Panc1 (cell line): ENCODE data around the gene JUND. TPM values are rescaled to one million over a fixed set of nuclear protein-coding genes. Genes with fewer than 3 reads are reported as not detected.

Source experiments
- ATAC-seq: fragments of 200-7000 bp; cut with Tn5 transposase; 2 replicates; pipeline ENCODE4 v1.9.1; 2020; ENCODE audit warnings: mild to moderate bottlenecking, moderate library complexity
- BruUV-seq: library from RNA; stranded (reverse); fragments of 400-500 nt; replicated peaks from 2 replicates; lab custom pipeline; 2021; lab: Mats Ljungman, UMichigan
- CTCF ChIA-PET: fragments of 300-600 bp; sonication (Branson Sonifier 250); formaldehyde crosslinking; loops from one replicate; lab custom pipeline; 2022; ENCODE audit warnings: antibody characterized with exemption; lab: Charles Lee
- POLR2A ChIA-PET: fragments of 300-600 bp; sonication (Branson Sonifier 250); formaldehyde crosslinking; loops from one replicate; lab custom pipeline; 2022; ENCODE audit warnings: antibody characterized with exemption; lab: Charles Lee
- DNase-seq: peaks from one replicate; pipeline ENCODE4 v3.0.0-alpha.2; 2010; ENCODE audit warnings: low read depth, low spot score
- H3K27ac ChIP-seq: 2 replicates; pipeline ENCODE4 v1.5.1; 2011; ENCODE audit warnings: mild to moderate bottlenecking, low read length, inconsistent platforms
- H3K27me3 ChIP-seq: fragments of 200-500 bp; sonication (Bioruptor generic); 2 replicates; pipeline ENCODE4 v1.6.0; 2014; ENCODE audit warnings: low read length, inconsistent platforms; ENCODE audit not compliant: control insufficient read depth, insufficient read depth
- H3K36me3 ChIP-seq: fragments of 200-500 bp; sonication (Bioruptor generic); 2 replicates; pipeline ENCODE4 v1.5.1; 2014; ENCODE audit warnings: inconsistent platforms, mild to moderate bottlenecking, low read length, moderate library complexity; ENCODE audit not compliant: control insufficient read depth, insufficient read depth
- H3K4me1 ChIP-seq: 2 replicates; pipeline ENCODE4 v1.5.1; 2011; ENCODE audit warnings: inconsistent platforms, mild to moderate bottlenecking, low read length, moderate library complexity; ENCODE audit not compliant: control insufficient read depth, insufficient read depth
- H3K4me3 ChIP-seq, 2 experiments: 2 replicates each; pipeline ENCODE4 v1.5.1; 2011 to 2012; ENCODE audit warnings: low read depth in 2 of 2, low read length in 2 of 2, mild to moderate bottlenecking in 2 of 2, inconsistent platforms in 1 of 2, moderate library complexity in 1 of 2
- H3K9me3 ChIP-seq: fragments of 200-500 bp; sonication (Bioruptor generic); 2 replicates; pipeline ENCODE4 v1.5.1; 2014; ENCODE audit warnings: low read depth, mild to moderate bottlenecking, inconsistent platforms, low read length, moderate library complexity; ENCODE audit not compliant: control insufficient read depth, insufficient read depth
- CTCF ChIP-seq: fragments of 450-650 bp; IDR thresholded peaks from 2 replicates; pipeline ENCODE4 v1.5.1; 2017; ENCODE audit warnings: mild to moderate bottlenecking
- POLR2AphosphoS5 ChIP-seq: IDR thresholded peaks from 2 replicates; pipeline ENCODE4 v1.6.1; 2012; ENCODE audit warnings: mild to moderate bottlenecking, low read depth, low read length, moderate library complexity
- REST ChIP-seq, 2 experiments: IDR thresholded peaks; 2 replicates each; pipeline ENCODE4 v1.6.1; 2011 to 2012; ENCODE audit warnings: low read depth in 2 of 2, control low read depth in 1 of 2, low read length in 1 of 2, mild to moderate bottlenecking in 1 of 2, moderate library complexity in 1 of 2; ENCODE audit not compliant: insufficient read depth in 1 of 2
- SIN3A ChIP-seq: IDR thresholded peaks from 2 replicates; pipeline ENCODE4 v1.6.1; 2012; ENCODE audit warnings: low read depth, mild to moderate bottlenecking, low read length, moderate library complexity, borderline replicate concordance; ENCODE audit not compliant: insufficient read depth
- TCF7L2 ChIP-seq: IDR thresholded peaks from 2 replicates; pipeline ENCODE4 v1.6.1; 2011; ENCODE audit warnings: mild to moderate bottlenecking, low read depth, low read length, inconsistent platforms
- in situ Hi-C: cut with HindIII; loops from 2 replicates; pipeline ENCODE4 v1.10.0; 2016; ENCODE audit warnings: low sequenced_read_pairs, low pct_unique_long_range_greater_than_20kb
- intact Hi-C: fragments of 100-400 bp; cut with micrococcal nuclease; formaldehyde crosslinking; loops from one replicate; pipeline ENCODE4 v1.10.0; 2022; ENCODE audit not compliant: unreplicated experiment
- total RNA-seq: library from RNA; stranded (reverse); gene quantifications from one replicate; pipeline ENCODE4 v1.2.1, GENCODE V29; 2021; ENCODE audit not compliant: unreplicated experiment

Gene JUND
- total RNA-seq, 1 experiment from 2014 or later = 130 TPM

GRCh38 chr19:18320865-18321733, 39.7 kb upstream of the JUND start:
- intact Hi-C loops = loop anchor here (2.0 kb wide), 1 partner anchor 42 kb away; no protein-coding TSS in a partner anchor
- Histone ChIP-seq H3K4me3 (peak overlapping the region in 1 of 2 experiments; percentile 92; a peak in 2 of 4 replicates), H3K4me1 (peaks cover 25% of the 10 kb centered on the region), H3K36me3 (no peaks in the 10 kb centered on the region; the same call in 1 of the 2 replicates), H3K27me3 (no peaks in the 10 kb centered on the region), H3K27ac (peak overlapping the region; percentile 98), H3K9me3 (no peaks in the 10 kb centered on the region)
- POLR2A ChIA-PET = no interaction called here
- CTCF ChIA-PET = no interaction called here
- TF ChIP-seq REST (IDR thresholded peaks at IDR 0.05; ENCODE audit: insufficient read depth in 1 of 2, low read depth in 2 of 2, low read length in 1 of 2) (no peak), SIN3A (no peak), TCF7L2 (no peak)
- no peak for DNase-seq
- in situ Hi-C loops = no loop called here
- no TSS peak for BruUV-seq
- no peak for ATAC-seq

- intact Hi-C loops (loop anchor here (2.0 kb wide), 1 partner anchor 41 kb away; no protein-coding TSS in a partner anchor), in situ Hi-C loops (no loop called here)
- Histone ChIP-seq H3K9me3 (no peaks in the 10 kb centered on the region), H3K27ac (no peak overlapping the region), H3K27me3 (no peaks in the 10 kb centered on the region), H3K4me1 (peaks cover 25% of the 10 kb centered on the region), H3K36me3 (no peaks in the 10 kb centered on the region; the same call in 1 of the 2 replicates), H3K4me3 (no peak overlapping the region)
- DNase-seq (no peak), ATAC-seq (no peak)
- BruUV-seq = no TSS peak
- POLR2A ChIA-PET = interaction anchor here (0.8 to 0.9 kb wide), 2 partner anchors 14 to 202 kb away, joined by 3 to 4 read pairs; no protein-coding TSS in a partner anchor
- CTCF ChIA-PET = no interaction called here
- TF ChIP-seq SIN3A = no peak
- TF ChIP-seq POLR2AphosphoS5 = no peak
- no peak for TF ChIP-seq REST (IDR thresholded peaks at IDR 0.05; ENCODE audit: insufficient read depth in 1 of 2, low read depth in 2 of 2, low read length in 1 of 2)
- TF ChIP-seq CTCF = no peak
- no peak for TF ChIP-seq TCF7L2
Measured at GRCh38 chr19:18319591-18320135, 38.2 kb upstream of the JUND start.
